GM12878 (cell line): ENCODE results near the gene TFAP2B. TPM values are rescaled to one million over a fixed set of nuclear protein-coding genes. Genes with fewer than 3 reads are reported as not detected.

Experiments
- ATAC-seq: fragments of 200-7000 bp; cut with Tn5 transposase; 3 replicates; pipeline ENCODE4 v1.9.1; 2020; ENCODE audit warnings: mild to moderate bottlenecking, moderate library complexity
- BruUV-seq: library from RNA; stranded (reverse); fragments of 400-500 nt; replicated peaks from 2 replicates; lab custom pipeline; 2021; lab: Mats Ljungman, UMichigan
- CTCF ChIA-PET: fragments of 300-600 bp; sonication (Branson Sonifier 250); formaldehyde crosslinking; extraction: SDS; loops from one replicate; lab custom pipeline; 2021; ENCODE audit warnings: inconsistent platforms; lab: Yijun Ruan, JAX
- POLR2A ChIA-PET: fragments of 350-600 bp; formaldehyde crosslinking; extraction: SDS; loops from one replicate; lab custom pipeline; 2021; ENCODE audit warnings: inconsistent platforms; lab: Charles Lee
- RAD21 ChIA-PET: fragments of 300-600 bp; sonication (Branson Sonifier 250); formaldehyde crosslinking; loops from one replicate; lab custom pipeline; 2023; ENCODE audit warnings: antibody characterized with exemption; ENCODE audit not compliant: unreplicated experiment; lab: Charles Lee
- SMC1A ChIA-PET: fragments of 300-600 bp; sonication (Branson Sonifier 250); formaldehyde crosslinking; loops from one replicate; lab custom pipeline; 2023; ENCODE audit not compliant: unreplicated experiment, uncharacterized antibody; lab: Charles Lee
- DNase-seq: peaks from one replicate; pipeline ENCODE4 v3.0.0-alpha.2; 2011; ENCODE audit warnings: low read depth, low spot score
- FAIRE-seq: peaks from 3 replicates; lab custom pipeline; 2011; peaks lifted over from hg19 to GRCh38; lab: Jason Lieb, UNC
- H2AFZ ChIP-seq: 2 replicates; pipeline ENCODE4 v1.6.0; 2011; ENCODE audit warnings: low read depth, low read length, control low read depth; ENCODE audit not compliant: control insufficient read depth
- H3K27ac ChIP-seq: 2 replicates; pipeline ENCODE4 v1.5.1; 2011; ENCODE audit warnings: control low read depth; ENCODE audit not compliant: control insufficient read depth, insufficient read depth
- H3K27me3 ChIP-seq, 2 experiments: replicated peaks in 1 of 2; 2 replicates each; pipeline versions ENCODE4 v1.6.0 to v1.6.1; 2011; ENCODE audit warnings: low read length in 1 of 2; ENCODE audit not compliant: control insufficient read depth in 2 of 2, insufficient read depth in 2 of 2
- H3K36me3 ChIP-seq, 2 experiments: 2 replicates each; pipeline ENCODE4 v1.5.1; 2011; ENCODE audit warnings: low read length in 1 of 2; ENCODE audit not compliant: control insufficient read depth in 2 of 2, insufficient read depth in 2 of 2
- H3K4me1 ChIP-seq: 2 replicates; pipeline ENCODE4 v1.6.1; 2011; ENCODE audit warnings: mild to moderate bottlenecking, low read length, moderate library complexity, mixed read lengths; ENCODE audit not compliant: control insufficient read depth, insufficient read depth
- H3K4me2 ChIP-seq: 2 replicates; pipeline ENCODE4 v1.6.0; 2011; ENCODE audit warnings: control low read depth; ENCODE audit not compliant: control insufficient read depth, insufficient read depth
- H3K4me3 ChIP-seq: fragments of 200-600 bp; sonication (generic); 2 replicates; pipeline ENCODE4 v1.5.1; 2016
- H3K79me2 ChIP-seq: 2 replicates; pipeline ENCODE4 v1.6.0; 2011; ENCODE audit warnings: low read length; ENCODE audit not compliant: control insufficient read depth, insufficient read depth
- H3K9ac ChIP-seq: 2 replicates; pipeline ENCODE4 v1.8.0; 2011; ENCODE audit warnings: low read length, control low read depth, mixed read lengths; ENCODE audit not compliant: control insufficient read depth, insufficient read depth
- H3K9me3 ChIP-seq: replicated peaks from 3 replicates; pipeline ENCODE4 v1.5.1; 2011; ENCODE audit warnings: mild to moderate bottlenecking, low read length; ENCODE audit not compliant: control insufficient read depth, insufficient read depth
- H4K20me1 ChIP-seq: 2 replicates; pipeline ENCODE4 v1.6.0; 2011; ENCODE audit not compliant: control insufficient read depth, insufficient read depth
- ATF7 ChIP-seq: fragments of 450-650 bp; IDR thresholded peaks from 2 replicates; pipeline ENCODE4 v1.6.1; 2016; ENCODE audit warnings: low read depth, mild to moderate bottlenecking
- BHLHE40 ChIP-seq, 2 experiments: fragments of 450-650 bp in 1 of 2; IDR thresholded peaks; 2 replicates each; pipeline ENCODE4 v1.6.1; 2011 to 2017; ENCODE audit warnings: low read depth in 2 of 2, borderline replicate concordance in 1 of 2, improper control_type of control experiment in 1 of 2, low read length in 1 of 2, mild to moderate bottlenecking in 1 of 2
- DPF2 ChIP-seq: fragments of 450-650 bp; IDR thresholded peaks from 2 replicates; pipeline ENCODE4 v1.6.1; 2017; ENCODE audit warnings: mild to moderate bottlenecking
- E4F1 ChIP-seq: fragments of 450-650 bp; IDR thresholded peaks from 2 replicates; pipeline ENCODE4 v1.6.1; 2018; ENCODE audit warnings: borderline replicate concordance, mild to moderate bottlenecking; ENCODE audit not compliant: partially characterized antibody
- EED ChIP-seq: sonication (generic); IDR thresholded peaks from 2 replicates; pipeline ENCODE4 v1.6.1; 2016; ENCODE audit warnings: antibody characterized with exemption, low read depth
- ETV6 ChIP-seq, 2 experiments: fragments of 450-650 bp in 1 of 2; IDR thresholded peaks in 1 of 2; conservative IDR thresholded peaks in 1 of 2; 2 replicates each; pipeline ENCODE4 v1.6.1; 2014; ENCODE audit warnings: antibody characterized with exemption in 1 of 2, borderline replicate concordance in 1 of 2, low read depth in 1 of 2, mild to moderate bottlenecking in 1 of 2, moderate library complexity in 1 of 2
- GATAD2B ChIP-seq: fragments of 450-650 bp; conservative IDR thresholded peaks from 2 replicates; pipeline ENCODE4 v1.6.1; 2017; ENCODE audit warnings: low read depth, mild to moderate bottlenecking, moderate library complexity
- KLF5 ChIP-seq: fragments of 450-650 bp; IDR thresholded peaks from 2 replicates; pipeline ENCODE4 v1.6.1; 2014; ENCODE audit warnings: mild to moderate bottlenecking; ENCODE audit not compliant: partially characterized antibody
- NKRF ChIP-seq: fragments of 450-650 bp; conservative IDR thresholded peaks from 2 replicates; pipeline ENCODE4 v1.6.1; 2017; ENCODE audit warnings: mild to moderate bottlenecking, moderate library complexity
- NR2C1 ChIP-seq: fragments of 450-650 bp; IDR thresholded peaks from 2 replicates; pipeline ENCODE4 v1.6.1; 2017; ENCODE audit warnings: antibody characterized with exemption, mild to moderate bottlenecking, moderate library complexity
- PML ChIP-seq: IDR thresholded peaks from 2 replicates; pipeline ENCODE4 v1.6.1; 2012; ENCODE audit warnings: low read length, inconsistent platforms
- TCF12 ChIP-seq: IDR thresholded peaks from 2 replicates; pipeline ENCODE4 v1.6.1; 2011; ENCODE audit warnings: low read depth, mild to moderate bottlenecking, low read length
- ZBTB33 ChIP-seq: fragments of 450-650 bp; IDR thresholded peaks from 2 replicates; pipeline ENCODE4 v1.6.1; 2017; ENCODE audit warnings: mild to moderate bottlenecking
- WGBS: methylation state at CpG from one replicate; pipeline ENCODE4 v1.1.6; 2016; ENCODE audit warnings: low lambda C conversion rate; ENCODE audit not compliant: insufficient replicate concordance, insufficient coverage; ENCODE audit errors: missing lambda C conversion rate; 5-methylcytosine and 5-hydroxymethylcytosine counted together
- in situ Hi-C: fragments of 300-500 bp; cut with MboI; formaldehyde crosslinking; loops from 9 replicates; pipeline ENCODE4 v1.14.3; 2018; ENCODE audit warnings: mixed read lengths
- intact Hi-C: fragments of 100-400 bp; cut with micrococcal nuclease; formaldehyde crosslinking; loops from one replicate; pipeline ENCODE4 v1.14.2; 2022; ENCODE audit not compliant: unreplicated experiment
- polyA plus RNA-seq, 11 experiments: library from polyadenylated mRNA; depleted of rRNA in 4 of 11; unstranded in 6 of 11; stranded (reverse) in 5 of 11; fragments of >200 nt; fragmentation: Nextera tagmentation in 4 of 11; fragmentation: Illumina TruSeq in 1 of 11; extraction: Ambion mirVana in 4 of 11; extraction: Trizol in 1 of 11; gene quantifications; 1 replicate in 1 of 11; 2 replicates in 10 of 11; pipeline versions ENCODE4 v1.2.1 to v1.2.3, GENCODE V29; 2011 to 2016; ENCODE audit warnings: inconsistent platforms in 2 of 11, missing spikeins in 2 of 11, low read depth in 1 of 11
- total RNA-seq, 4 experiments: library from RNA; depleted of rRNA in 3 of 4; stranded (reverse); fragments of >200 nt in 3 of 4; fragmentation: Illumina TruSeq in 1 of 4; extraction: Trizol in 1 of 4; gene quantifications; 2 replicates each; pipeline versions ENCODE4 v1.2.1 to v1.2.3, GENCODE V29; 2013 to 2021

TFAP2B gene
- total and polyA plus RNA-seq, 10 of the 15 experiments (the other 5 are each of a cell fraction or from before 2014, with no cell fraction given): 0.03 to 0.15 (median 0.07) TPM; not detected in 5

- TF ChIP-seq E4F1 (no peak), BHLHE40 (IDR thresholded peaks at IDR 0.05; ENCODE audit: borderline replicate concordance in 1 of 2, low read depth in 2 of 2, low read length in 1 of 2) (no peak), ETV6 (conservative IDR thresholded peaks at IDR 0.05 in 1 of 2, IDR thresholded peaks at IDR 0.05 in 1 of 2; ENCODE audit: borderline replicate concordance in 1 of 2, low read depth in 1 of 2) (no peak), TCF12 (no peak), ATF7 (no peak)
Observed at GRCh38 chr6:50840112-50840810, 21.6 kb downstream of the TFAP2B start (continued).

- no peak for DNase-seq
- H3K9ac ChIP-seq: no peak overlapping the region
- H3K79me2 ChIP-seq: no peaks in the 10 kb centered on the region
- no peaks in the 10 kb centered on the region for H3K9me3 ChIP-seq
- no peak overlapping the region for H2AFZ ChIP-seq
- no peak overlapping the region for H3K4me2 ChIP-seq
- TF ChIP-seq DPF2 (no peak), KLF5 (no peak), EED (no peak), NR2C1 (no peak), PML (no peak), GATAD2B (no peak), NKRF (no peak), ZBTB33 (no peak)
- ChIA-PET POLR2A (no interaction called here), RAD21 (no interaction called here), CTCF (no interaction called here), SMC1A (no interaction called here)
- no peaks in the 10 kb centered on the region for H3K4me1 ChIP-seq
- no peak for FAIRE-seq
- no peaks in the 10 kb centered on the region for H3K36me3 ChIP-seq
- no peak overlapping the region for H3K27ac ChIP-seq
- intact Hi-C loops (no loop called here), in situ Hi-C loops (no loop called here)
- H3K27me3 ChIP-seq: peaks cover 7 to 20% of the 10 kb centered on the region in 2 experiments
- H3K4me3 ChIP-seq: no peak overlapping the region
- no peaks in the 10 kb centered on the region for H4K20me1 ChIP-seq
- 69% methylated on average over 18 of the region's 18 CpGs for WGBS
- no TSS peak for BruUV-seq
- ATAC-seq: no peak
Observed at GRCh38 chr6:50840811-50841192, 22.1 kb downstream of the TFAP2B start.
